Activated T-cell treated with anti-CD3 and anti-CD28 coated beads for 48 hours (primary cell): ENCODE results near the gene SLC10A2.
"Not testable (repeated sequence)": the region's sequence is repeated elsewhere in the genome, so short reads cannot be mapped to it uniquely, and the experiment has no call there.

Experiments
- DNase-seq: peaks from one replicate; pipeline ENCODE4 v3.0.0-alpha.2; 2020; ENCODE audit warnings: low read depth

SLC10A2 gene

GRCh38 chr13:103066079-103066780 is at the start of gene SLC10A2:
Gene SLC10A2, minus strand, starts transcription at chr13:103066417. Its CDS starts 168 bp downstream, at chr13:103066249.
- DNase-seq, result no peak

GRCh38 chr13:103107580-103107979 is 41.4 kb upstream of the SLC10A2 start:
- DNase-seq, result no peak

GRCh38 chr13:103104340-103104739 is 38.1 kb upstream of the SLC10A2 start:
- DNase-seq, result no peak

GRCh38 chr13:103103456-103103855 is 37.2 kb upstream of the SLC10A2 start:
- not testable (repeated sequence) for DNase-seq

- no peak for DNase-seq
Measured at GRCh38 chr13:103102482-103102881, 36.3 kb upstream of the SLC10A2 start.

GRCh38 chr13:103101901-103102300 is 35.7 kb upstream of the SLC10A2 start:
- no peak for DNase-seq

- DNase-seq, result no peak
Measured at GRCh38 chr13:103101500-103101899, 35.3 kb upstream of the SLC10A2 start.

GRCh38 chr13:103100830-103101229 is 34.6 kb upstream of the SLC10A2 start:
- DNase-seq, result no peak

GRCh38 chr13:103099722-103100293 is 33.6 kb upstream of the SLC10A2 start:
- no peak for DNase-seq

GRCh38 chr13:103098535-103098934 is 32.3 kb upstream of the SLC10A2 start:
- no peak for DNase-seq

- no peak for DNase-seq
Measured at GRCh38 chr13:103097366-103097928, 31.2 kb upstream of the SLC10A2 start.

- not testable (repeated sequence) for DNase-seq
Measured at GRCh38 chr13:103093649-103094048, 27.4 kb upstream of the SLC10A2 start.

- no peak for DNase-seq
Measured at GRCh38 chr13:103087275-103087674, 21.1 kb upstream of the SLC10A2 start.

- no peak for DNase-seq
Measured at GRCh38 chr13:103081435-103081834, 15.2 kb upstream of the SLC10A2 start.

GRCh38 chr13:103078158-103078557 is 11.9 kb upstream of the SLC10A2 start:
- DNase-seq, result no peak

GRCh38 chr13:103068836-103069235 is 2.6 kb upstream of the SLC10A2 start:
- no peak for DNase-seq

GRCh38 chr13:103067751-103068555 is 1.7 kb upstream of the SLC10A2 start:
- no peak for DNase-seq

GRCh38 chr13:103066781-103067345 is 646 bp upstream of the SLC10A2 start:
- no peak for DNase-seq

GRCh38 chr13:103063376-103063775 is 2.8 kb downstream of the SLC10A2 start:
- DNase-seq, result no peak

- no peak for DNase-seq
Measured at GRCh38 chr13:103062079-103062478, 4.1 kb downstream of the SLC10A2 start.

- DNase-seq, result no peak
Measured at GRCh38 chr13:103056008-103056407, 10.2 kb downstream of the SLC10A2 start.

GRCh38 chr13:103055166-103055565 is 11.1 kb downstream of the SLC10A2 start:
- no peak for DNase-seq
